LoVo (cell line): ENCODE results near the gene ARHGEF37.
"Not testable (repeated sequence)": the region's sequence is repeated elsewhere in the genome, so short reads cannot be mapped to it uniquely, and the experiment has no call there.

Source experiments
- DNase-seq: peaks from one replicate; pipeline ENCODE4 v3.0.0-alpha.2; 2016; ENCODE audit warnings: low spot score

ARHGEF37 gene

GRCh38 chr5:149581192-149581861 lies at the start of gene ARHGEF37:
Gene ARHGEF37 (plus strand): TSS chr5:149581498. CDS start chr5:149597770, 16,272 bp downstream.
- DNase-seq, result peak; percentile 83

DNA sequence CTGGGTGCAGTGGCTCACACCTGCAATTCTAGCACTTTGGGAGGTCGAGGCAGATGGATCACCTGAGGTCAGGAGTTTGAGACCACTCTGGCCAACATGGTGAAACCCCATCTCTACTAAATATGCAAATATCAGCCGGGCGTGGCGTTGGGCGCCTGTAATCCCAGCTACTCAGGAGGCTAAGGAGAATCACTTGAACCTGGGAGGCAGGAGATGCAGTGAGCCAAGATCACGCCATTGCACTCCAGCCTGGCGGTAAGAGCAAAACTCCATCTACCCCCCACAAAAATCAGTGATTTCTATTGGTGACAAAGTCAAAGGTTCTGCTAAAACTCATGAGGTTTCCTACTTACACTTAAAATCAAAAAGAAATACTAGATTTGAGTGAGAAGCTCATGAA lies 48.9 kb upstream of the ARHGEF37 start:
- DNase-seq, result no peak

DNA sequence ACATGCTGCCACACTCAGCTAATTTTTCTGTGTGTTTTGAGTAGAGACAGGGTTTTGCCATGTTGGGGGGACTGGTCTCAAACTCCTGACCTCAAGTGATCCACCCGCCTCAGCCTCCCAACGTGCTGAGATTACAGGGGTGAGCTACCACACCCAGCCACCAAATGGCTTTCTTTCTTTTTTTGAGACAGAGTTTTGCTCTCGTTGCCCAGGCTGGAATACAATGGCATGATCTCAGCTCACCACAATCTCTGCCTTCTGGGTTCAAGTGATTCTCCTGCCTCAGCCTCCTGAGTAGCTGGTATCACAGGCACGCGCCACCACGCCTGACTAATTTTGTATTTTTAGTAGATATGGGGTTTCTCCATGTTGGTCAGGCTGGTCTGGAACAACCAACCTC lies 45.5 kb upstream of the ARHGEF37 start:
- DNase-seq, result not testable (repeated sequence)

DNA sequence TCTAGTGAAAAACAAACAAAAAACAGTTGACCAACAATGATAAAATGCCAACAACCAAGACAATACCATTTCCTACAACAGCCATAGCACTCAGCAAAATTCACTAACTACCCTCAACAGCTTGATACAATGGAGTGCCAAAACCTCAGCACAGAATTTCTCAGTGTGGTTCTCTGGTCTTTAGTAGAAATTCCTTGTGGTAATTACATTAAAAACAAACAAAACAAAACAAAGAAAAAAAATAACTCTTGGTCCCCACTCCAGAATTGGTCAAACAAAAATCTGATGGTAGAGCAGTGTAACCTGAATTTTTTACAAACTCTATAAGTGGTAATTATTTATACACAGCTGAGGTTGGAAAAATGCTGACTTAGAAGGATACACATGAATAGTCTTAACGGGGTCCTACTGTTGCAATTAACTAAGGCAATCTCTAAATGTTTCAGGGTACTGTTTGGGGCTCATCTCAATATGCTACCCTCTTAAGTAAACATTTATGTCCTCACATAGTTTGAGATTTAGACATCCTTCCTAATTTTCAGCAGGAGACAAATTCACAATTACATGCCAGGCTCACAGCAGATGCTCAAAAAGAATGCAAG lies 43.8 kb upstream of the ARHGEF37 start:
- no peak for DNase-seq

DNA sequence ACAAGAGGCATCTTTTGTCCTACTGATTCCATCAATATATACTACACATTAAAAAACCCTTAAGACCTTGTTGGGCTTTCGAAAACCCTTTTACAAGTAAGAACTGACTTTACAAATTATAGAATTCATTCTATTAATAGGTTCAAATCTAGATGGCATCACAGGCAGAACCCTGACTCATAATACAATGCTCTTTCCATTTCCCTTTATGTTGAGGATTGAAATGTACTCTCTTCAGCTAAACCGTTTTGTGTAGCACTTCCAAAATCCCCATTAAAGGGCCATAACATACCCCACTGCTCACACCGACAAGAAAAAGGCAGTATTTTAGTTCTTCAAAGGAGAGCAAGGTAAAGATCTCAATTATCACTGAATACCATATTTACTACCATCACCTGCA lies 41.2 kb upstream of the ARHGEF37 start:
- DNase-seq, result no peak

DNA sequence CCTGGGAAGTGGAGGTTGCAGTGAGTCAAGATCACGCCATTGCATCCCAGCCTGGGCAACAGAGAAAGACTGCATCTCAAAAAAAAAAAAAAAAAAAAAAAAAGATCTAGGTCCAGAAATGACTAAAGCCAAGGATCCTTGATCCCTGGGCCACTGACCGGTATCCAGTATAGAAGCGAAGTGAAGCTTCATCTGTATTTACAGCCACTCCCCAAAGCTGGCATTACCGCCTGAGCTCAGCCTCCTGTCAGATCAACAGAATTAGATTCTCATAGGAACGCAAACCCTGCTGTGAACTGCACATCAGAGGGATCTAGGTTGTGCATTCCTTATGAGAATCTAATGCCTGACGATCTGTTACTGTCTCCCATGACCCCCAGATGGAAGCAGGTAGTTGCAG lies 39.4 kb upstream of the ARHGEF37 start:
- no peak for DNase-seq

DNA sequence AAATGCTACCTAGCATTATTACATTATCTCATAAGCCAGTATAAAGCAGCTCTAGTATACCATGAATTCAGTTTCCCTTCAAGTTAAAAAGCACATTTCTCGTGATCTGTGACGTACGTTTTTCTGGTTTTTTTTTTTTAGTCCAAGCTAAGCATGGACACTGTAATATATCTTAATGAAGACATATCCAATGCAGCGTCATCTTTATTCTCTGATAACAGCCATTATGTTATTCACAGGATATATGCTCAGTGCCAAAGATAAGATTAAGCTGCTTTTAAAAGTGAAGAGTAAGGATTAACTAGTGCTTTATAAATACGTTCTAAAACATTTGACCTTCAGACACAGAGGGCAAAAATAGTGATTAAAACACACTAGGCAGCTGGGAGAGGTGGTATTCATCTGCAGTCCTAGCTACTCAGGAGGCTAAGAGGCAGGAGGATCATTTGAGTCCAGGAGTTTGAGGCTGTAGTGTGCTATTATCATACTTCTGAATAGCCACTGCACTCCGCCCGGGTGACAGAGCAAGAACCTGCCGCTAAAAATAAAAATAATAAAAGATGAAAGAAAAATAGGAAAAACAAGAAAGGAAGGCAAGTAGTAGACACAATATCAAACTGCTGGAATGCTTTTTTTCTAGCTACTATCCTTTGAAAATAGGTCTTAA lies 37.8 kb upstream of the ARHGEF37 start:
- DNase-seq, result no peak

- DNase-seq, result no peak
Observed at GRCh38 chr5:149544028-149544420, 37.3 kb upstream of the ARHGEF37 start.

GRCh38 chr5:149545327-149545726 lies 36.0 kb upstream of the ARHGEF37 start:
- no peak for DNase-seq

DNA sequence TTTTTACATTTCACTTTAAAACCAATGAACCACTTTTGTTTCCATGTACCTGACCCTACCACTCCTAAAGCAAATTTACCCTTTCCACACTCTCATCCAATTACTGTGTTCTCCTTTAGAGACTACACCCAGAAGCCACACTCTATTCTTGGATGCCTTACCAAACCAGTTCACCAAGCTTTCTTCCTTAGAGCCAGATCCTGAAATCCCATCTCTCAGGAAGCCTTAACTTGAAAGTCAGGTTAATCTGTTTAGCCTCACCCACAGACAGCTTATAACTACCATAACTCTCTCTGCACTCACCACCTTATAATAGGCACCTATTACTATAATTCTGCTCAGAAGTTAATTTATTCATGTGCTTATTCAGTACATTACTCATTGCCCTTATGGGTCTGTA lies 34.3 kb upstream of the ARHGEF37 start:
- DNase-seq, result peak; percentile 63

- DNase-seq, result peak; percentile 61
Observed at GRCh38 chr5:149549461-149550267, 31.6 kb upstream of the ARHGEF37 start.

GRCh38 chr5:149550268-149550583 lies 31.1 kb upstream of the ARHGEF37 start:
- peak; percentile 24 for DNase-seq

- DNase-seq, result no peak
Observed at GRCh38 chr5:149550594-149551226, 30.6 kb upstream of the ARHGEF37 start.

DNA sequence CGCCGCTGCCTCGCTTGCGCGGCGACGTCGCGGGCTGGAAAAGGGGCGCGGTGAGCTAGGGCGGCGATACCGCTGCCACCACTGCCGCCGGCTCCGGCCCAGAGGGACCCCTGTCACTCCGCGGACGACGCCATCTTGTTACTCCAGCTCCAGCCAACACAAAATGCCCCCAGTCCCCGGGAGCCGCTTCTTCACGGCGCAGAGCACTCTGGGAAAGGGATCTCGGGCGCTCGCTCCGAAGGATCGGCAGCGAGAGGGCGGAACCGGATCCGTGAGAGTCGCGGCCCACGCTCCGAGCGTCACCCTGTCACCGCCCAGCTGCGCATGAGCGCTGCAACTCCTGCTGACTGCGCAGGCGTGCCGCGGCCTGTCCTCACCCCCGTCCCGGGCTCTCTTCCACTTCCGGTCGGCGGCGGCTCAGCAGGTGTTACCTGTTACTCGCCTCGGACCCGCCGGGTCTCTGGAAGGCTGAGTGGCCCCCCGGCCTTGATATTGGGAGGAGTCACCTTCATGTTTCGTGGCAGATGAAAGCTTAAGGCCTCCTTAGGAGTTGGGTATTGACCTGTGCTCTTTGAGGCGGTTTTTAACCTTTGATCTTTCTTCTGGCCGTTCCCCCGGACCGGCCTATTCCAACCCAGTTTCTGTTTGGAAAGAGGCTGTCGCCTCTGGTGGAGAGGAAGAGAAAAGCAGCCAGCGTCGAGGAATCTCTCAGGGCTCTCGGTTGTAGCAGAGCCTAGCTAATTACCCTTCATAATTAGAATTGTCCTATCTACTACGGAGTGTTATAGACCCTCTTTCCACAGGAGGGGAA lies 29.9 kb upstream of the ARHGEF37 start, which contains the start of gene CSNK1A1:
TSS of gene CSNK1A1 (minus strand) at position 213 of the 811 bp plus-strand sequence. CDS start 475 bp downstream, outside the sequence.
- DNase-seq, result peak; percentile 100

GRCh38 chr5:149552038-149552494 lies 29.2 kb upstream of the ARHGEF37 start:
- DNase-seq, result no peak

DNA sequence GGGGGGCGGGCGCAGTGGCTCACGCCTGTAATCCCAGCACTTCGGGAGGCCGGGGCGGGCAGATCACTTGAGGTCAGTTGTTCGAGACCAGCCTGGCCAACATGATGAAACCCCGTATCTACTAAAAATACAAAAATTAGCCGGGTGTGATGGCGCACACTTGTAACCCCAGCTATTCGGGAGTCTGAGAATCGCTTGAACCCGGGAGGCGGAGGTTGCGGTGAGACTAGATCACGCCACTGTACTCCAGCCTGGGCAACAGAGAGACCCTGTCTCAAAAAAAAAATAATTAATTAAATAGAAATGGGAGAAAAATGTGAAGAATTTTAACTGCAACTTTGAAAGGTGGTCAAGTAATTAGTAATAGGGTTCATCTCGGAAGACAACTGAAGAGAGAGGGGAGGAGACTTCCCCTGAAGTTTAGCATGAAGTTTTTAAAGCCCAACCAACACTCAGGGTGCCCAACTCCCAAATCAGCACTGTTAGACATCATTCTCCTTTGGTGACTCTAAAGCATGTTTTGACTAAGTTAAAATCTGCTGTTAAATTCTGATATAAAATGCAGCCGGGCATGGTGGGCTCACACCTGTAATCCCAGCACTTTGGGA lies 28.6 kb upstream of the ARHGEF37 start:
- no peak for DNase-seq

- DNase-seq, result no peak
Observed at GRCh38 chr5:149559706-149560105, 21.6 kb upstream of the ARHGEF37 start.

GRCh38 chr5:149561848-149562247 lies 19.4 kb upstream of the ARHGEF37 start:
- peak; percentile 81 for DNase-seq

DNA sequence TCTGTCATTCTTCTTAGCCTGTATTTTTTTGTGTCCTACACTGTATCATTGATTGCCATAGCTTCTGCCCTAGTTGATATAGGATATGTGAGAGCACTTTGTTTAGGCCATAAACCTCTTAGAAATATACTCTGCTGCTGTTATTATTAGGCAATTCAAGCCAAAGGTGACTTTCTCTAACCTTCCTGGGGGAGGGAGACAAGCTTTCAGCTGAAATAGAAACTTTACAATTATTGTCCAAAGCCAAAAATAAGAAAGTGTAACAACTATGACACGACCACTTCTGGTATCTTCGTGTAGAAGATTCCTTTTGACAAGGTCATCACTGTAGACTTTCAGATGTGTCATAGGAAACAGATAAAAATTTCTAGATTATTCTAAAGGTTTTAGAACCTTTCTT lies 17.8 kb upstream of the ARHGEF37 start:
- no peak for DNase-seq

DNA sequence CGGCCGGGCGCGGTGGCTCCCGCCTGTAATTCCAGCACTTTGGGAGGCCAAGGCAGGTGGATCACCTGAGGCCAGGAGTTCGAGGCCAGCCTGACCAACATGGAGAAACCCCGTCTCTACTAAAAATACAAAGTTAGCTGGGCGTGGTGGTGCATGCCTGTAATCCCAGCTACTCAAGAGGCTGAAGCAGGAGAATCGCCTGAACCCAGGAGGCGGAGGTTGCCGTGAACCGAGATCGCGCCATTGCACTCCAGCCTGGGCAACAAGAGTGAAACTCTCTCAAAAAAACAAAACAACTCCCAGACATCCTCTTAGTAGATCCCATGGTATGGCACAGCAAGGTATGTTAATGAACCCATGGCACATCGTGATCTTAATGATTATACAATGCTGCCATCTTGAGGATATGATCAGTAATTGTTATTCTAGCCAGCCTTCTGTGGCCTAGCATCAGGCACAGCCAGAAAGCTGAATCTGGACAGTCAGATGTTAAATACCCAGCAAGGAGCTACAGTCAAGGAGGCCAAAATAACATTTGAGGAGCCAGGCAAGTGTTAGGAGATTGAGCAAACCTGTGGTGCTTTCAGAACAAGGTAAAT lies 16.7 kb upstream of the ARHGEF37 start:
- DNase-seq, result peak; percentile 82
